Measurements from ENCODE around the gene SGIP1.

The SGIP1 gene

DNA sequence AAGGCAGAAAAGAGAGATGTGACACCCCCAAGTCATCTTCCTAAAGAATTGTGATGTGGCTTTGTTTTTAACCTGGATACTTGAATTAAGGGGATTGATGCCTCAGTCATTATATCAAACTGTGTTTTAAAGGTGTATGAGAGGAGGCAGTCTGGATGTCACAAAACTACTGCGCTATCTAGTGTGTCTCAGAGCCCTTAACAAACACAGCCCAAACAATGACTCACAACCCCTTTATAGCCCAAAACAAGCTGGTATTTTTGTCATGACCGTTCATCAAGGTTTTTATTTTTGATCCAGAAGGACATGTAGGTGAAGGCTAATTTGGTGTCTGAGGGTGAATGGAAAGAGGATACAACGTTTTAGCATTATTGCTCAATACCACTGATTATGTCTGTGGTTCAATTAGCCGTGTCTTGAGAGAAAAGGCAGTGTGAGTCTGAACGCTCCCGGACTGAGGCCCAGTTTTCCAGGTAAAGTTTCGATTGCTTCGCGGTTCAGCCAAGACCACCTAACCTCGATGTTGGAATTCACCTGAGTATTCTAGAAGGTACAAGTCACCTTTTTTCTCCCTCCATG, 71.6 kb downstream of the SGIP1 start:
- Histone ChIP-seq H3K4me1 (ENCODE audit: control insufficient read depth, low read length) (no peaks in the 10 kb centered on the region), H3K9me3 (ENCODE audit: control insufficient read depth, insufficient read depth, low read length) (no peaks in the 10 kb centered on the region), H3K79me2 (ENCODE audit: control insufficient read depth, low read length) (no peaks in the 10 kb centered on the region), H3K36me3 (ENCODE audit: control insufficient read depth, low read length) (no peaks in the 10 kb centered on the region), H3F3A (ENCODE audit: control insufficient read depth, insufficient read depth) (no peaks in the 10 kb centered on the region), H3K4me3 (ENCODE audit: low read length) (no peak overlapping the region), H4K20me1 (ENCODE audit: control insufficient read depth, insufficient read depth, low read depth, low read length) (no peaks in the 10 kb centered on the region), H3K4me2 (ENCODE audit: low read length) (no peak overlapping the region), H3K27me3 (ENCODE audit: control insufficient read depth, low read length) (peaks cover 4% of the 10 kb centered on the region), H3K9me2 (replicated peaks; ENCODE audit: control insufficient read depth, low read length) (no peaks in the 10 kb centered on the region), H3K27ac (ENCODE audit: low read depth, low read length) (no peak overlapping the region)
- no peak for TF ChIP-seq EZH2phosphoT487 (IDR thresholded peaks at IDR 0.05; ENCODE audit: borderline replicate concordance, low read length)
- TF ChIP-seq, protein P1, sequence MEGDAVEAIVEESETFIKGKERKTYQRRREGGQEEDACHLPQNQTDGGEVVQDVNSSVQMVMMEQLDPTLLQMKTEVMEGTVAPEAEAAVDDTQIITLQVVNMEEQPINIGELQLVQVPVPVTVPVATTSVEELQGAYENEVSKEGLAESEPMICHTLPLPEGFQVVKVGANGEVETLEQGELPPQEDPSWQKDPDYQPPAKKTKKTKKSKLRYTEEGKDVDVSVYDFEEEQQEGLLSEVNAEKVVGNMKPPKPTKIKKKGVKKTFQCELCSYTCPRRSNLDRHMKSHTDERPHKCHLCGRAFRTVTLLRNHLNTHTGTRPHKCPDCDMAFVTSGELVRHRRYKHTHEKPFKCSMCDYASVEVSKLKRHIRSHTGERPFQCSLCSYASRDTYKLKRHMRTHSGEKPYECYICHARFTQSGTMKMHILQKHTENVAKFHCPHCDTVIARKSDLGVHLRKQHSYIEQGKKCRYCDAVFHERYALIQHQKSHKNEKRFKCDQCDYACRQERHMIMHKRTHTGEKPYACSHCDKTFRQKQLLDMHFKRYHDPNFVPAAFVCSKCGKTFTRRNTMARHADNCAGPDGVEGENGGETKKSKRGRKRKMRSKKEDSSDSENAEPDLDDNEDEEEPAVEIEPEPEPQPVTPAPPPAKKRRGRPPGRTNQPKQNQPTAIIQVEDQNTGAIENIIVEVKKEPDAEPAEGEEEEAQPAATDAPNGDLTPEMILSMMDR (IDR thresholded peaks at IDR 0.05; ENCODE audit: low read depth, low read length, poor library complexity, severe bottlenecking), result no peak

DNA sequence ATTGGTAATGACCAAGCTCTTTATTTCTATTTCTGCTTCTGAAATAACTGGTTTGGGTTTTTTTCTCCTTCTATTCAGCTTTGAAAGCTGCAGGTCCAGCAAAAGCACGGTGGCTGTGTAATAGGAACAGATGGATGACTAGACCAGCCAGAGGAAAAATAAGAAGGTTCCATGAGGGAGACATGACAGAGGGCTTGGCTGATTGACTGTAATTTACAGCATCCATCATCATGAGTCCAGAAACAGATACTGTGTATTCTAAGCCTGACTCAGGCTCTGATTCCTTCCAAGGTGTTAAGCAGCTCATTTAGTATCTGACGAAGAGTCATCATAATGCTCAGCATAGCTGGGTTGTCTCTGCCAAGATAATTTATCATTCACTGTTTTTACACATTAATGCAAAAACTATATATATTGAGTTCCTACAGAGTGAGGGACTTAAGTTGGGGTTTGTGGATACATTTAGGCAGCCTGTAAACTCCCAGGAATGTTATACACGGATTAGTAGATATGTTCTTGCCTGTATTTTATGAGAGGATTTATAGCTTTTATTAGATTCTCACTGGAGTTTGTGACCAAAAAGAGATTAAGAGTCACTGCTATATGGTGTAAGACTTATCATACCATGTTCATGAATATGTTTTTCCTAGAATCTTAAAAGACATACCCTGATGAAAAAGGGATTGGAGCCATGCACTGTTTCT, 72.6 kb downstream of the SGIP1 start:
- TF ChIP-seq, protein P1 (IDR thresholded peaks at IDR 0.05; ENCODE audit: low read depth, low read length, poor library complexity, severe bottlenecking), result no peak
- TF ChIP-seq EZH2phosphoT487 (IDR thresholded peaks at IDR 0.05; ENCODE audit: borderline replicate concordance, low read length), result no peak

DNA sequence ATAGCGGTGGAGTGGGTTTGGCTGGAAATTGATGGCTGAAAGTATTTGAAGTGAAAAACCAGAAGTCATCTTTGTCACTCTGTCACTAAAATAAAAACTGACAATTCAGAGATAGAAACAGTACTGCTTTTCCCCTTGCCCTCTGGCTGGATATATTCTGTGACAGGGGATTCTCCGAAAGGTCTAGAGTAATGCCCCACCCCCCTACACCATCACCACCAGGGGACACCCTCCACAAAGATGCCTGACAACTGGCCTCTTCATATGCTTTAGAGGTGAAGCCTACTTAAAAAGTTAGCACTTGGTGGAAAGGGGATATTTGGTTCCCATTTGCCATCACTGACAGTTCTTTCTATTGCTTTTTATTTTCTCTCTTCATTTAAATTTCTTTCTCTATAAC, 73.5 kb downstream of the SGIP1 start:
- TF ChIP-seq, protein P1 (IDR thresholded peaks at IDR 0.05; ENCODE audit: low read depth, low read length, poor library complexity, severe bottlenecking), result no peak
- TF ChIP-seq EZH2phosphoT487 (IDR thresholded peaks at IDR 0.05; ENCODE audit: borderline replicate concordance, low read length), result no peak
- Histone ChIP-seq H3K27me3 (ENCODE audit: control insufficient read depth, low read length) (peaks cover 4% of the 10 kb centered on the region), H3K4me3 (ENCODE audit: low read length) (no peak overlapping the region), H3K4me1 (ENCODE audit: control insufficient read depth, low read length) (no peaks in the 10 kb centered on the region), H3K9me2 (replicated peaks; ENCODE audit: control insufficient read depth, low read length) (no peaks in the 10 kb centered on the region), H3K79me2 (ENCODE audit: control insufficient read depth, low read length) (no peaks in the 10 kb centered on the region), H3K27ac (ENCODE audit: low read depth, low read length) (no peak overlapping the region), H3K36me3 (ENCODE audit: control insufficient read depth, low read length) (no peaks in the 10 kb centered on the region), H3K4me2 (ENCODE audit: low read length) (no peak overlapping the region), H4K20me1 (ENCODE audit: control insufficient read depth, insufficient read depth, low read depth, low read length) (no peaks in the 10 kb centered on the region), H3F3A (ENCODE audit: control insufficient read depth, insufficient read depth) (no peaks in the 10 kb centered on the region), H3K9me3 (ENCODE audit: control insufficient read depth, insufficient read depth, low read length) (no peaks in the 10 kb centered on the region)

More for the DNA sequence above, 72.6 kb downstream of the SGIP1 start:
- H3K27me3 ChIP-seq (ENCODE audit: control insufficient read depth, low read length), result peaks cover 4% of the 10 kb centered on the region
- no peaks in the 10 kb centered on the region for H3K79me2 ChIP-seq (ENCODE audit: control insufficient read depth, low read length)
- H3K4me2 ChIP-seq (ENCODE audit: low read length), result no peak overlapping the region
- no peaks in the 10 kb centered on the region for H4K20me1 ChIP-seq (ENCODE audit: control insufficient read depth, insufficient read depth, low read depth, low read length)
- no peaks in the 10 kb centered on the region for H3F3A ChIP-seq (ENCODE audit: control insufficient read depth, insufficient read depth)
- no peak overlapping the region for H3K27ac ChIP-seq (ENCODE audit: low read depth, low read length)
- H3K9me3 ChIP-seq (ENCODE audit: control insufficient read depth, insufficient read depth, low read length), result no peaks in the 10 kb centered on the region
- H3K4me3 ChIP-seq (ENCODE audit: low read length), result no peak overlapping the region
- H3K9me2 ChIP-seq (replicated peaks; ENCODE audit: control insufficient read depth, low read length), result no peaks in the 10 kb centered on the region
- no peaks in the 10 kb centered on the region for H3K4me1 ChIP-seq (ENCODE audit: control insufficient read depth, low read length)
- no peaks in the 10 kb centered on the region for H3K36me3 ChIP-seq (ENCODE audit: control insufficient read depth, low read length)

Measured in DOHH2 (cell line).